Choroid plexus epithelial cell (primary cell): ENCODE results near the gene BCR.

ENCODE experiments used
- DNase-seq: peaks from one replicate; pipeline ENCODE4 v3.0.0-alpha.2; 2010; ENCODE audit warnings: low read depth
- H3K4me3 ChIP-seq: 2 replicates; pipeline ENCODE4 v1.5.1; 2011; ENCODE audit warnings: low read depth, mild to moderate bottlenecking, control low read depth, low read length, moderate library complexity
- CTCF ChIP-seq: conservative IDR thresholded peaks from 2 replicates; pipeline ENCODE4 v1.5.1; 2011; ENCODE audit warnings: low read depth, mild to moderate bottlenecking, control low read depth, inconsistent platforms, low read length, moderate library complexity

BCR gene

GRCh38 chr22:23199159-23199558 lies 18.9 kb downstream of the BCR start:
- no peak for TF ChIP-seq CTCF
- peak; percentile 38 for DNase-seq

GRCh38 chr22:23200898-23201297 lies 20.6 kb downstream of the BCR start:
- no peak for TF ChIP-seq CTCF
- no peak for DNase-seq
- H3K4me3 ChIP-seq: no peak overlapping the region

More at GRCh38 chr22:23199159-23199558, 18.9 kb downstream of the BCR start:
- no peak overlapping the region for H3K4me3 ChIP-seq

- DNase-seq: no peak
- no peak overlapping the region for H3K4me3 ChIP-seq
- no peak for TF ChIP-seq CTCF
Observed at GRCh38 chr22:23202812-23203451, 22.6 kb downstream of the BCR start.

GRCh38 chr22:23203452-23204124 lies 23.3 kb downstream of the BCR start:
- no peak overlapping the region for H3K4me3 ChIP-seq
- DNase-seq: no peak
- no peak for TF ChIP-seq CTCF

- no peak overlapping the region for H3K4me3 ChIP-seq
- no peak for DNase-seq
- no peak for TF ChIP-seq CTCF
Observed at GRCh38 chr22:23204125-23204488, 23.8 kb downstream of the BCR start.

GRCh38 chr22:23204541-23205157 lies 24.3 kb downstream of the BCR start:
- H3K4me3 ChIP-seq: no peak overlapping the region
- DNase-seq: no peak
- no peak for TF ChIP-seq CTCF
